ENCODE results near the gene RRP8.

Gene RRP8

DNA sequence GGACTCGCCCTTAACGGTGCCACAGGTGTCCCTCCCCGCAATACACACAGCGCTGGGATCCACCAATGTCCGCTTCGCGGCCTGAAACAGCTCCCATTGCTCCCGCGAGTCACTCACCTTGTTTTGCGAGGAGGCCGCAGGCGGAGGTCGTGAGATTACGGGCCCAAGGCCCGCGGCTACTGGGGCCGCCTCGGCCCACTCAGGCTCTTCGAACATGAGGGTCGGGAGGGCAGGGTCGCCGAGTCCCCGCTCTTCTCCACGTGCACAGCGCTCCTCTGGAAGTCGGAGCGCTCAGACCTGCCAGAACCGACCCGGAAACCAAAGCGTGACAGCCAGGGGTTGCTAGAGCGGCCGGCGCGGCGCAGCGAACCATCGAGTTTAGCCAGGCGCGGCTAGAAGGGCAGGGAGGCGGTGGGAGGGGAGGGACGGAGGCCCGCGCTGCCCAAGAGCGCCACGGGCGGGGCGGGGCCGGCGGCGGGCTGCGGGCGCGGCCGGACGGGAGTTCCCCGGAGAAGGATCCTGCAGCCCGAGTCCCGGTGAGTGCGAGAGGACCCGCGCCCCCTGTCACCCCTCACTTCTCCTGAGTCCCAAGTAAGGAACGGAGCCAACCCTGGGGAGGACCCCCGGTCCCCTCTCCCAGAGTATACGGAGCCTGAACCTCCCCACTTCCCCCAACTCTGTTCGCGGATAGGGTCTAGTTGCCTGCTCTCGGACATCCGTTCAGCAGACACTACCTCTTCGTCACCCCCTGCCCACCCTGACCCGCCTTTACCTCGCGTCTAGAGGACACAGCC is at the start of gene RRP8, which contains the start of gene ILK:
RRP8 (minus strand) TSS at position 330 of the 794 bp plus-strand sequence; CDS start at position 216, 114 bp downstream.
ILK (plus strand) TSS at position 488 of the 794 bp plus-strand sequence. CDS start 498 bp downstream, outside the sequence.
- DNase-seq: peak; percentile 96

DNA sequence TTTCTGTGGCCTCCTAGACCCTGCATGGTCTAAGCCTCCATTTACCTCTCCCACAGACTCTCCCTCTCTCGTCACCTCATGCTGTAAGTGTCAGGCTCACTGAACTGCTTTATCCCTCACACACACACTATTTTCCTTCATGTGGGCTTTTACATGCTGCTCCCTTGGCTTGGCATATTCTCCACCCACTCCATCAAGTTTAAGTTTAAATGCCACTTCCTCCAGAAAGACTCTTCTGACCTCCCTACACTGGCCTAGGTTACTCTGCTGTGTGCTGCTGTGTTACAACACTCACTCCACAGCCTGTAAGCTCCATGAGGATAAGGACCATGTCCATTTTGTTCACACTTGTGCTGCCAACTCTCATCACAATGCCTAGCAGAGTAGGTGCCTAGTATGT is 49.7 kb upstream of the RRP8 start:
- no peak for DNase-seq

DNA sequence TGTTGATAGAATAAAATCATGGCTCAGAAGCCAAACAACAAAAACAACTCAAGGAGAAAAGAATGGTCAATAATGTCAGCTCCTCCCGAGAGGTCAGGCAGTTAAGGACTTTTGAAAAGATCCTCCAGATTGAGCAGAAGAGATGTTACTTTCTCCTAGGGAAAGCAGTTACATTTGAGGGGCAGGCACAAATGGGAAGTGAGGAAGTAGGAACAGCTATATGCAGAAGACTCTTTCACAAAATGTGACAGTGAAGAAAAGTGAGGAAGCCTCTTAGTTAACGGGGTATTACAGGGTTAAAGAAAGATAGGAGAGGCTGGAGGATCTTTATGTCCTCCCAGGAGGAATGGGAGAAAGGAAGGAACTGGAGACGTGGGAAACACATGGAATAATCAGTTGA is 48.8 kb upstream of the RRP8 start:
- no peak for DNase-seq

DNA sequence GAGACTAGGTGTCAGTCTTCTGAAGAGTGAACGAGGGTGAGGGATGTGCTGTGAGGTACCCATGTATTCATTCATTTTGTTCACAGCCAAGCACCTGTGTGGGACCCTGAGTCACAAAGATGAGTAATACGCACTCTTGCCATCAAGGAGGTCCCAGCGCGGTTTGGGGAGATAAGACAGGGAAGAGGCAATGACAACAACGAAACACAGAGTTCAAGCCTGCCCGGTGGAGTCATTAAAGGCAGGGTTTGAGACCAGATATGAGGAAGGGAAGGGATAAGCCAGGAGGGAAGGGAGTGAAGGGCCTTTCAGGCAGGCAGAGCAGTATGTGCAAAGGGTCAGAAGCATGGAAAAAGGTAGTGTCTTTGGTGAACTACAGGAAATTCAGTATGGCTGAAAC is 47.6 kb upstream of the RRP8 start:
- DNase-seq: no peak

DNA sequence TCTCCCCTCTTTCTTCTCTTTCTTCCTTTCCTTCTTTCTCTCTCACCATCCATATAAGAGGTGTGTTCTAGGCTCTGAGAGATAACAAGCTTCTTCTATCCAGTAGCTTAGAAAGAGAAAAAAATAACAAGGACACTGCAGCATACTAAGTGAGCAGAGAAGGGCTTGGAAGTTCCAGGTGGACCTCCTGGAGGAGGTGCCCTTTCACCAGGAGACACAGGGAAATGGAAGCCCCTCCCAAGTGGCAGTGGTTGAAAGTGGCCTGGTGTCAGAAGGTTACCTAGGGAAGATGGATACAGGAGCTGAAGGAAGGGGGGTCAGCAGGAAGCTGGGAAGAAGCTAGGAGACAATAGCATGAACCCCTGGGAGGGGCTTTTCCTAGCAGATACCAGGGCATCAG is 46.7 kb upstream of the RRP8 start:
- DNase-seq: no peak

DNA sequence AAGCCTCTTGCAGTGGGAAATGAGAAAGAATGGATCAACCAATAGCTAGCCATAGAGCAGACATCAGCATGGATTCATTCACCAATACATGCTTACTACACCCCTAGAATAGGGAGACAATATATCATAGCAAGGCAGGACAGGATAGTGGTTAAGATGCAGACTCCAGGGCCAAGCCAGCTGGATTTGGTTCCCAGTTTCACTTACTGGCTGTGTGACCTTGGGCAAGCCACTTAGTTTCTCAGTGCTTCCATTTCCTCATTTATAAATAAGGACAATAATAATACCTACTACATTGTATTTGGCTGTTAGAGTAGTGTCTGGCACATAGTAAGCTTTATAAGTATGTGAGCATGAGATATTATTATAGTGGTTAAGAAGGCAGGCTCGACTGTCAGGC is 45.1 kb upstream of the RRP8 start:
- DNase-seq: peak; percentile 74

DNA sequence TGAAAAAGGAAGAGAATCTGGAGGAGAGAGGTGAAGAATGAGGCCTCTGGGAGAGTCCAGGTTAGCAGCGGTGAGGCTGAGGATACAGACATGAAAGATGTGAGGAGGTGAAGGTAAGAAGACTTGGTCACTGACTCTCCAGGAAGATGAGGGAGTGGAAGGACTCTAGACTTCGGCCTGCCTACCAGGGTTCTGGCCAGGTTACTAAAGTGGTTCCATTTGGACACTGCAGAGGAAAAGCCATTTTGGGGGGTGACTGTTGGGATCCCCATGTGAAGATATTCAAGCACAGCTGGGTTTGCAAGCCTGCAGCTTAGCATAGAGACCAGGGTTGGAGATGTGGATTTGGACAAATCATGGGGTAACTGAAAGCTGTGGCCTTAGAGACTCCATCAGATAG is 44.4 kb upstream of the RRP8 start:
- no peak for DNase-seq

DNA sequence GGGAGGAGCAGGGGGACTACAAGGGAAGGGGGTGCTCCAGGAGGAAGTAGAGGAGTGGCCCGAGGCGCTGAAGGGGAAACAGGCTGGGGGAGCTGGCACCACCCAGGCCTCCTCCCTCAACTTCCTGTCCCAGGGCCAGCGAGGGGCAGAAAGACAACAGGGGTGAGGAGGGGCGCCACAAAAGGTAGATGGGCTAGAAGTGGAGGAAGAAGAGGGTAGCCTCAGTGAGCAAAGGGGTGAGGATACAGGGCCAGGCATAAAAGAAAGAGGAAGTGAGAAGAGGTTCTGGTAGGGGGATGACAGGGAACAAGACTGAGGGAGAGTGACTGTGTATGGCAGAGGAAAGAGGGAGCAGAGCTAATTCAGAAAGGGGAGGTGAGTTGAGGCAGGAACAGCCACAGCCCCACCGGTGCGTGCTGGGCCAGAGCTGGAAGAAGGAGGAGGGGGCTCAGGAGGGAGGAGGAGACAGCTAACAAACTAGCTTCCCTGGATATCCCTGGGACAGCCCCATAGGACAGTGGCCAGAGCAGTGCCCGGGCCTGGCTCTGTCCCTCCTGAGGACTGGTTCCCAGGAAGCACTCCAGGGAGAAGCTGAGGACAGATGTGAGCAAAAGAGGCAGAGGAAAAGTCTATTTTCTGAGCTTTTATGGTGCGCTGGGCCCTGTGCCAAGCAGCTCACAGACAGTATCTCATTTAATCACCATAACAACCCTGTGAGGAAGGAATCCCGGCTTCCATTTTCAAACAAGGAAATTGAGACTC is 43.7 kb upstream of the RRP8 start:
- peak; percentile 67 for DNase-seq

DNA sequence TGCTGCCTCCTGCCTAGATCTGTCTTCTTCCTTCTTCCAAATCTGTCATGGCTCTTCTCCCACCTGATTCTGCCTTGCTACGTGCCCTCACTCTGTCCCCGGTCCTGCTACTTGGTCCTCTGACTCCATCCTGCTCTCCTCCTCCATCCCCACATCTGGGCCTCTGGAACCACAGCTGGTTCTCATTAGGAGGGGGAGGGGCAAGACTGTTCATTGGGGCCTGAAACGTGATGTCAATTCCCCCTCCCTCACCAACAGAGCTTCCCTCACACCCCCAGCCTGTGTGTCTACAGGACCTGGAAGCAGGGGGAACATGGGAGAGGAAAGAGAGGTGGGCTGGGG is 43.1 kb upstream of the RRP8 start:
- no peak for DNase-seq

DNA sequence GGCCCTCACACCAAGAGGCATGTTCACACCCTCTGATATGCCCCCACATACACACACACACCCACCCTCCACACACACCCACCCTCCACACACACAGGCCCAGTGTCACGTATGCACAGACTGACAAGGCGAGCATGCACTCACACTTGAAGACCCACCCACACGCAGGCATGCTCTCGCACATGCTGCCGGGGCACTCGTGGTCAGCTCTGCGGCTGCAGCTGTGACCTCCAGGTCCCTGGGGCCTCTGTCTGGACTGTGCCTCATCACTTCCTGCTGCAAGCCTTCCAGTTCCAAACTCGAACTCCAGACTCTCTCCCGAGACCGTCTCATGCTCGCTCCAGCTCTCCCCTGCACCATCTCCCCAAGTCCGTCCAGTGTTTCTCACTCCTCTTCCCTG is 42.7 kb upstream of the RRP8 start:
- DNase-seq: peak; percentile 30

DNA sequence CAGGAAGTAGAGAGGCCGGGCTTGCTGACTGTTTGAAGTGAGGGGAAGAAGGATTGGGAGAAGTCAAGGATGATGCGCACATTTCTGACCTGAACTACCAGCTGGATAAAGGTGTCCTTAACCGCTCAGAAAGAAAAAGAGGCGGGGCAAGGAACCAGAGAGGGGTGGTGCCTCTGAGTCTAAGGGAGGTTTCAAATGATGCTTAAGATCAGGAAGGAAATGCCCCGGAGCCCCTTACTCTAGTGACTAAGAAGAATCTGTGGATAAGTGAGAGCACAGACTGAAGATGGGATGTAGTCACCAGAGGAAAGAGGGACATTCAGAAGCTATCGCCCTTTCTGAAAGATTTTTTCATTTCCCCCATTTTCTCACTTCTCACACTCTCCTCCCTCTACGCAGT is 39.5 kb upstream of the RRP8 start:
- no peak for DNase-seq

DNA sequence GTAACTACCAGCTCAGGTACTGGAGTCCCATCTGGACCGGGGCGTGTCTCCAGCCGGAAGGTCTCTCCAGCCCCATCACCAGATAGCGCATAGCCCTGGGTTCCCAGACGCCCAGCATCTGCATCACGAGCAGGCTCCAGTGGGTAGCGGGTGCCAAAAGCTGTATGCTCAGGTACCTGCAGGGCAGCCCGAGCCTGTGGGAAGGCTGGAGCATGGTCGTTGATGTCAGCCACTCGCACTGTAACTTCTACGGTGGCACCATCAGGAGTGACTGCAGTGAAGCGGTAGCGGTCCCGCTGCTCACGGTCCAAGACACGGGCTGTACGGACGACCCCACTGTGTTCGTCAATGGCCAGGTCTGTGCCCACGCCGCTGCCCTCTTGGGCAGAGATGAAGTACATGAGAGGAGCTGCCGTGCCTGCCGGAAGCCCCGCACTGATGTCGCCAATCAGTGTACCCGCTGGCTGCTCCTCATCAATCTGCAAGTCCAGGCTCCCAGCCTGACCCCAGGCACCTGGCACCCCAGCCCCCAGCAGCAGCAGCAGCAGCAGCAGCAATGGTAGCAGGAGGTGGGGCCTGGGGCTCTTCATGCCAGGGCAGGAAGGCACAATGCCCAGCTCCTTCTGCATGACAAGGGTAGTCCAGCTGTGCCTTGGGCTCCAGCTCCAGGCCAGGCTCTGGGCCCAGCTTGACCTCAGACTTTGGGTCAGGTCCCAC is 37.7 kb upstream of the RRP8 start:
- DNase-seq: no peak

DNA sequence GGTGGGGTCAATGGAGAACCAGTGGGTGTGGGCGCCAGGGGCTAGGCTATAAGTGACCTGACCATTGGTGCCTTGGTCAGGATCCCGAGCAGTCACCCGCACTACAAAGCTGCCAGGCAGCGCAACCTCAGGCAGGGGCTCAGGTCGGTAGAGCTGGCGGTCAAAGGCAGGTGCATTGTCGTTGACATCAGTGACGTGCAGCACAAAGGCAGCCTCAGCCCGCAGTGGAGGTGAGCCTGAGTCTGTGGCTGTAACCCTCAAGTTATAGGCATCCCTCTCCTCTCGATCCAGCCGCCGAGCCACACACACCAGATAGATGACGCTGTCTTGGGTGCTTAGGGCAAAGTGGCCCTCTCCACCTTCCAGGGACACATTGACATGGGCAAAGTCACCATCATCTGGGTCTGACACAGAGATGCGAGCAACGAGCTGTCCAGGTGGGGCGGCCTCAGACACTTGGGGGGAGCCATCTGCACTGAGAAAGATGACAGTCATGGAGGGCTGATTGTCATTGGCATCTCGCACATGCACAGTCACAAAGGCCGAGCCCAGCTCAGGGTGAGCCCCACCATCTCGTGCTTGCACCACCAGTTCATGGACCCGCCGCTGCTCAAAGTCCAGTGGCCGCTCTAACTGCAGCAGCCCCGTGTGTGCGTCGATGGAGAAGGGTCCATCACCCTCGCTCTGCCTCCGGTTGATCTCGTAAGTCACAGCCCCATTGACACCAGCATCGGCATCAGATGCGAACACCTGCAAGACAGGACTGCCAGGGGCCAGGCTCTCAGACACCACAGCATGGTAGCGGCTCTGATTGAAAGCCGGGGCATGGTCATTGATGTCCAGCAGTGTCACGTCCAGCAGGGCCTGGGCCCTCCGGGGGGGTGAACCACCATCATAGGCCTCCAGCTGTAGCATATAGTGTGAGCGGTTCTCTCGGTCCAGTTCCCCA is 36.9 kb upstream of the RRP8 start:
- DNase-seq: no peak

DNA sequence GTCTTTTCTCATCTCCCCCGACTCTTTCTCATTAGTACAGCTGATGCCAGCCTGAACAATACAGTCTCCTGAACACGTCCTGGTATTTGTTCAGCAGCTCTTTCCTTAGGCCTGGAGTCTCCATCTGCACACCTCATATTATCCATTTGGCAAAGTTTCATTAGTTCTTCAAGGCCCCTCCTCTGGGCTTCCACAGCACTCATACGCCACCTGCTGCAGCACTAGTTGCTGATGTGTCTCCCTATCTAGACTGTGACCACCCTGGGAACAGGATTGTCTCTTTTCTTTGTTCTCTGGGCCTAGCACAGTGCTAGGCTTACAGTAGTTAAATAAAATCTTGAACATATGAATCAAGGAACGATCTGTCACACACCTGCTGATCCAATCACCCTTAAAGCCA is 35.0 kb upstream of the RRP8 start:
- DNase-seq: no peak

DNA sequence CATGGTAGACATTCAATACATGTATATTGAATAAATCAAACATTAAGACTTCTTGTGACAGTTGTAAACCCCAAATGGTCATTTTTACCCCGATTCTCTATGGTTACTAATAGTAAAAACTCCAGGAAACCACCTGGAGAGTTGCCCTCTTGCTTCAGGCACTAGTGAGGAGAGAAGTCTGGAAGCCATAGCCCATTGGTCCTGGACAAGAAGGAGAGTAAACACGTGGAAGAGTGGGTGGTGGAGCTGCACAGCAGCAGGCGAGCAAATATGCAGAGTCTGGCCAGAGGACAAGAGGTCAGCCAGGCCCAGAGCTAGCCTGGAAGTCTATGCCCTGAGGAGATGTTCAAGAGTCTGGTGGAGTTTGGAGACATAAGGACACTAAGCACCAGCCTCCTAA is 34.5 kb upstream of the RRP8 start:
- no peak for DNase-seq

DNA sequence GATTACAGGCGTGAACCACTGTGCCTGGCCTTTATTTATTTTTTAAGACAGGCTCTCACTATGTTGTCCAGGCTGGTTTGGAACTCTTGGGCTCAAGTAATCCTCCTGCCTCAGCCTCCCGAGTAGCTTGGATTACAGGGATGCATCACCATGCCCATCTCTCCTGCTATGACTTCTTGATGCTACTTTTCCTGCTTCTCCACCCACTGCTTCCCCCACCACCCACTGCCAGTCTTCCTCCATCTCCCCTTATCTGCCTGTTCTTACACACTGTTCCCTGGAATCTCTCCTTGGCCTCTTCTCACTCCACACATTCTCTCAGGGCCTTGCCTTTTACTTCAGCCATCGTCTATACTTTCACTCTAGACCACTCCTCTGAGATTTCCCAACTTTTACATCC is 33.1 kb upstream of the RRP8 start:
- no peak for DNase-seq

DNA sequence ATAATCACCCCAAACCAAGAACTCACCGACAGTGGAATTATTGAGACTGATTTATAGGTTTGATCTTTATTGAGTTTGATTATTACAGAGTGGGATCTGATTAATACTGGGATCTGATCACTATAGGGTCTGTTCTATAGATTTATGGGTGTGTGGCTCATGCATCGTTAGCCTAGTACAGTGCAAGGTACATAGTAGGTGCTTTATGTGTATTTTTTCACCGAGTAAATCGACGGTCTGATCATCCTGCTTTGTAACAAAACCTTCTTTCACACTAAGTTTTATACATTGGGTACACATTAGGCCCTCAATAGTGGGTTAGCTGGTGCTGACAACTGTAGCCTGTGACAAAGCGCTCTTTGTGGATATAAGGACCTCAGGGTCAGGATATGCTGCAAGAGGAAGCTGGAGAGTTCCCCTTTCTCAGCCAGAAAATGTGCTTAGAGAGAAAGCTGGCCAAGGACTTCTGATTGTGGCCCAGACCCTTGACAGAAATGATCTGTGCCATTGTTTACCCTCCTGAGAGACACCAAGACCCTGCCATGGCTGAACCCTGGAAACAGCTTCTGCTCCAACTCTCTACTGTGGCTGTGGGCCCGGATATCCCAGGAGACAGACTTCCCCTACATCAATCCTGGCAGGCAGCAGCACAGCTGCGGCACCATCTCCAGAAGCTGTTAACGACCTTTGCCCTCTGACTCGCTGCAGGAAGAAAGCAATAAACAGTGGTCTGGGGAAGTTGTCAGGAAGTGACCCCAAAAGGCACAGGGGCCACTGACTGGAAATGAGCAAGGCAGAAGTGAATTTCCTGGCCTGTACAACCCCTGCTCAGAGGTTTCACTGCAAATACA is 31.9 kb upstream of the RRP8 start:
- peak; percentile 75 for DNase-seq

DNA sequence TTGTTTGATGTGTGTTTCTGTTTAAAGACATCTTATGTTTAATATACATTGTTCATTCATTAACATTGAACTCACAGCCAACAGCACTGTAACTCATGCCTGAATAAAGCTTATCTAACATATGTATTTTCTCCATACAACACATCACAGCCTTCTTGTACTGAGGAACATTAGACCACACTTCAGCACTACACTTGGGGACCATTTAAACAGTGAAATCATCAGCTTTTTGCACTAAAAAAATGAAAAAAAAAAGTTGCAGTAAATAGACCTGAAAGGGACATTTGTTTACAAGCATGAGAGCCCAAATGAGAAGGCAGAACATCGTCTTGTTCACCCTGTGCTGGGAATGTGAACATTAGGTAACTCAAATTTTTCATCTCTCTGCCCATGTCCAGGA is 31.1 kb upstream of the RRP8 start:
- no peak for DNase-seq

DNA sequence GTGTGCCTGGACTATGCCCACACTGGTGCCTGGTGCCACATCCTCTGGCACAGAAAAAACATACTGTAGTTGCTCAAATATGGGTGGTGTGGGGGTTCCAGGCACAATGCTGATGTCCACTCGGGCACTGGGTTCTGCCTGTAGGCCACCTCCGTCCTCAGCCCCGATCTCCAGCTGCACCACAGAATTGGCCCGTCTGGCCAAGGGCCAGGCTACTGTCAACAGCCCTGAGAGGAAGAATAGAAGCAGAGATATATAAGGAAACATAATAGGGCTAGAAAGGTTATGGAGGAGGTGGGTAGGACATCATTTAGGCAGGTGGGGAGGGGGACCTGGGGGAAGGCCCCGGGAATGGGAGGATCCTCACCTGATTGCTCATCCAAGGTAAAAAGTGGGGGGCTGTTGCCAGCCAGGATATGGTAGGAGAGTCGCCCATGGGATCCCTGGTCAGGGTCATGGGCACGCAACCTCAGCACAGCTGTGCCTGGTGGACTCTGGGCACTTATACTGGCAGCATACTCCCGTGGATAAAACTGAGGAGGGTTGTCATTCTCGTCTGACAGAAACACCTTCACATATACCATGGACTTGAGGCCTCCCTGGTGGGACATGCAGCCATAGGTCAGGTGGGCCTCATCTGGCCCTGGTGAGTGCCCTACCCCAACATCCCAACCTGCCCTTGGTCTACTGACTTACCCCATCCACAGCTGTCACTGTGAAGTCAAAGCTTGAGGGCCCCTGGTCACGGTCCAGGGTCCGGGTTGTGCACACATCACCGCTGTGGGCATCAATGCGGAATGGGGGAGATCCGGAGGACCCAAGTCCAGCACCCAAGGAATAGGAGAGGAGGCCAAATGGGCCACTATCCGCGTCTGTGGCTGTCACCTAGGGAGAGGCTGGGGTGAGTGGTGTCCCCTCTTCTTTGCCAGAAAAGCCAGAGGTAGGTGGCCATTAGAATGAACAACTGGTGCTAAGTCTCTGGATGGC is 30.3 kb upstream of the RRP8 start:
- DNase-seq: no peak

All from suppressor macrophage treated with lipopolysaccharide for 4 hours (primary cell).